K562 (cell line): ENCODE data around the gene ARMH3. TPM values are rescaled to one million over a fixed set of nuclear protein-coding genes. Genes with fewer than 3 reads are reported as not detected.

Experiments used
- ATAC-seq: fragments of 200-7000 bp; cut with Tn5 transposase; 3 replicates; pipeline ENCODE4 v1.9.1; 2020; ENCODE audit warnings: moderate library complexity
- BruUV-seq: library from RNA; stranded (reverse); fragments of 400-500 nt; replicated peaks from 2 replicates; lab custom pipeline; 2021; lab: Mats Ljungman, UMichigan
- CTCF ChIA-PET: fragments of 300-600 bp; formaldehyde crosslinking; extraction: SDS; loops from one replicate; lab custom pipeline; 2021; ENCODE audit warnings: low intra/inter-chr PET ratio; lab: Yijun Ruan, JAX
- POLR2A ChIA-PET: fragments of 300-600, 350-650 bp; sonication (Branson Sonifier 250); formaldehyde crosslinking; extraction: SDS; loops from one replicate; lab custom pipeline; 2021; ENCODE audit warnings: antibody characterized with exemption, inconsistent platforms; lab: Yijun Ruan, JAX
- DNase-seq, 4 experiments: peaks; one replicate each; pipeline versions ENCODE4 v3.0.0 to v3.0.0-alpha.2; 2011 to 2018; ENCODE audit warnings: low spot score in 3 of 4, mixed read lengths in 3 of 4; ENCODE audit errors: extremely low read depth in 1 of 4
- FAIRE-seq: peaks from 2 replicates; lab custom pipeline; 2011; peaks lifted over from hg19 to GRCh38; lab: Jason Lieb, UNC
- H2AFZ ChIP-seq: 2 replicates; pipeline ENCODE4 v1.6.0; 2011; ENCODE audit warnings: low read depth, low read length, control low read depth, inconsistent platforms
- H3K27ac ChIP-seq: fragments of 200-600 bp; 3 replicates; pipeline ENCODE4 v1.8.0; 2011; ENCODE audit warnings: low read depth, mild to moderate bottlenecking, control low read depth, inconsistent platforms, low read length, moderate library complexity, mixed read lengths; ENCODE audit errors: extremely low read depth
- H3K27me3 ChIP-seq, 2 experiments: fragments of 300-600 bp in 1 of 2; 2 replicates in 1 of 2; 3 replicates in 1 of 2; pipeline versions ENCODE4 v1.6.0 to v1.8.0; 2011; ENCODE audit warnings: inconsistent platforms in 2 of 2, low read length in 2 of 2, mild to moderate bottlenecking in 1 of 2, mixed read lengths in 1 of 2, moderate library complexity in 1 of 2; ENCODE audit not compliant: control insufficient read depth in 2 of 2, insufficient read depth in 2 of 2
- H3K36me3 ChIP-seq: fragments of 300-600 bp; 3 replicates; pipeline ENCODE4 v1.8.0; 2011; ENCODE audit warnings: mild to moderate bottlenecking, low read length, inconsistent platforms; ENCODE audit not compliant: control insufficient read depth, insufficient read depth
- H3K4me1 ChIP-seq, 2 experiments: fragments of 200-600 bp in 1 of 2; replicated peaks in 1 of 2; 2 replicates in 1 of 2; 3 replicates in 1 of 2; pipeline versions ENCODE4 v1.5.1 to v1.8.0; 2011; ENCODE audit warnings: inconsistent platforms in 2 of 2, low read length in 2 of 2, mild to moderate bottlenecking in 1 of 2, mixed read lengths in 1 of 2, moderate library complexity in 1 of 2; ENCODE audit not compliant: control insufficient read depth in 2 of 2, insufficient read depth in 2 of 2
- H3K4me2 ChIP-seq: 2 replicates; pipeline ENCODE4 v1.6.1; 2011; ENCODE audit warnings: low read length, control low read depth, inconsistent platforms, mixed read lengths; ENCODE audit not compliant: insufficient read depth
- H3K4me3 ChIP-seq: fragments of 200-600 bp; sonication (generic), shearing (Covaris generic); 2 replicates; pipeline ENCODE4 v1.5.1; 2016; ENCODE audit warnings: control low read depth, inconsistent platforms
- H3K79me2 ChIP-seq: fragments of 200-600 bp; 3 replicates; pipeline ENCODE4 v1.8.0; 2011; ENCODE audit warnings: low read length, inconsistent platforms; ENCODE audit not compliant: control insufficient read depth, insufficient read depth
- H3K9ac ChIP-seq, 2 experiments: 2 replicates each; pipeline versions ENCODE4 v1.6.0 to v1.6.1; 2011; ENCODE audit warnings: low read depth in 2 of 2, low read length in 2 of 2, control low read depth in 1 of 2, inconsistent platforms in 1 of 2, mild to moderate bottlenecking in 1 of 2, mixed read lengths in 1 of 2; ENCODE audit not compliant: insufficient read depth in 1 of 2
- H3K9me1 ChIP-seq: one replicate; pipeline ENCODE4 v1.6.0; 2011; ENCODE audit warnings: inconsistent platforms, mild to moderate bottlenecking, low read length, moderate library complexity; ENCODE audit not compliant: control insufficient read depth, insufficient read depth
- H3K9me3 ChIP-seq: replicated peaks from 2 replicates; pipeline ENCODE4 v1.5.1; 2011; ENCODE audit warnings: low read depth, low read length, inconsistent platforms; ENCODE audit not compliant: control insufficient read depth, insufficient read depth
- H4K20me1 ChIP-seq: replicated peaks from 2 replicates; pipeline ENCODE4 v1.6.1; 2011; ENCODE audit warnings: low read length, inconsistent platforms, mixed read lengths; ENCODE audit not compliant: control insufficient read depth, insufficient read depth
- CREB5 ChIP-seq: fragments of 250-450 bp; sonication (Bioruptor Pico); IDR thresholded peaks from 2 replicates; pipeline ENCODE4 v1.5.0; 2020; ENCODE audit warnings: mild to moderate bottlenecking
- FOXP4 ChIP-seq: sonication (generic); formaldehyde crosslinking; IDR thresholded peaks from 2 replicates; pipeline ENCODE4 v1.8.0; 2022; ENCODE audit warnings: mild to moderate bottlenecking, missing genetic modification reagents, borderline replicate concordance
- KLF10 ChIP-seq: fragments of 250-450 bp; sonication (Bioruptor Pico); IDR thresholded peaks from 2 replicates; pipeline ENCODE4 v1.6.1; 2021; ENCODE audit warnings: matching md5 sums
- POLR2B ChIP-seq: fragments of 450-650 bp; IDR thresholded peaks from 2 replicates; pipeline ENCODE4 v1.6.1; 2018; ENCODE audit warnings: low read depth; ENCODE audit not compliant: partially characterized antibody
- RB1 ChIP-seq: fragments of 450-650 bp; IDR thresholded peaks from 2 replicates; pipeline ENCODE4 v1.6.1; 2017; ENCODE audit warnings: low read depth, mild to moderate bottlenecking
- RFX5 ChIP-seq: IDR thresholded peaks from 2 replicates; pipeline ENCODE4 v1.6.1; 2011; ENCODE audit warnings: low read depth, mild to moderate bottlenecking, improper control_type of control experiment, low read length
- TBL1XR1 ChIP-seq, 2 experiments: IDR thresholded peaks; 2 replicates each; pipeline ENCODE4 v1.6.1; 2012; ENCODE audit warnings: improper control_type of control experiment in 2 of 2, low read length in 2 of 2, mild to moderate bottlenecking in 1 of 2
- USF1 ChIP-seq: sonication (generic); formaldehyde crosslinking; IDR thresholded peaks from 2 replicates; pipeline ENCODE4 v1.9.0; 2022; ENCODE audit warnings: mild to moderate bottlenecking, missing genetic modification reagents
- ZBTB33 ChIP-seq: sonication (generic); formaldehyde crosslinking; IDR thresholded peaks from 2 replicates; pipeline ENCODE4 v1.8.1; 2023; ENCODE audit warnings: mild to moderate bottlenecking, missing genetic modification reagents
- in situ Hi-C: fragments of 300-500 bp; cut with MboI; formaldehyde crosslinking; loops from 4 replicates; pipeline ENCODE4 v1.15.0; 2018; ENCODE audit warnings: inconsistent platforms, mixed read lengths
- intact Hi-C: fragments of 100-400 bp; cut with micrococcal nuclease; formaldehyde crosslinking; loops from 2 replicates; pipeline ENCODE4 v1.14.2; 2022
- polyA plus RNA-seq, 8 experiments: library from polyadenylated mRNA; depleted of rRNA in 4 of 8; stranded (reverse) in 5 of 8; unstranded in 3 of 8; fragments of >200 nt; fragmentation: Nextera tagmentation in 2 of 8; fragmentation: Illumina TruSeq in 1 of 8; extraction: Ambion mirVana in 2 of 8; extraction: Trizol in 1 of 8; gene quantifications; 2 replicates each; pipeline versions ENCODE4 v1.2.1 to v1.2.3, GENCODE V29; 2011 to 2014; ENCODE audit warnings: inconsistent platforms in 1 of 8, missing spikeins in 1 of 8
- total RNA-seq, 7 experiments: library from RNA; depleted of rRNA in 6 of 7; stranded (reverse); fragments of >200 nt in 6 of 7; fragmentation: Illumina TruSeq in 2 of 7; extraction: Trizol in 2 of 7; gene quantifications; 2 replicates each; pipeline versions ENCODE4 v1.2.1 to v1.2.3, GENCODE V29; 2011 to 2021; ENCODE audit warnings: low replicate concordance in 1 of 7

The ARMH3 gene
- total and polyA plus RNA-seq, 9 of the 15 experiments (the other 6 are each of a cell fraction or from before 2014, with no cell fraction given), result 0.29 to 0.73 TPM; not detected in 7

GRCh38 chr10:101923256-101923655, 132.7 kb downstream of the ARMH3 start:
- H2AFZ ChIP-seq, result no peak overlapping the region
- ATAC-seq (no peak), DNase-seq (no peak)
- intact Hi-C loops, result no loop called here
- CTCF ChIA-PET, result no interaction called here
- no peaks in the 10 kb centered on the region for H3K36me3 ChIP-seq
- H3K27ac ChIP-seq, result no peak overlapping the region
- no peak overlapping the region for H3K4me3 ChIP-seq
- H4K20me1 ChIP-seq, result no peaks in the 10 kb centered on the region
- TF ChIP-seq ZBTB33, result no peak
- no peak for TF ChIP-seq POLR2B
- no peak for TF ChIP-seq KLF10 (CRISPR knock-in tag)
- no peak for TF ChIP-seq CREB5
- TF ChIP-seq FOXP4, result no peak
- no peak for TF ChIP-seq RFX5
- TF ChIP-seq RB1, result no peak
- TF ChIP-seq USF1 (CRISPR knock-in tag), result no peak
- TF ChIP-seq TBL1XR1 (IDR thresholded peaks at IDR 0.05; ENCODE audit: low read length in 2 of 2), result no peak
- TF ChIP-seq, all 486 proteins: peak for 0
- H3K9ac ChIP-seq, result no peak overlapping the region
- H3K4me2 ChIP-seq, result no peak overlapping the region
- H3K4me1 ChIP-seq, result no peaks in the 10 kb centered on the region
- POLR2A ChIA-PET, result no interaction called here
- no peaks in the 10 kb centered on the region for H3K9me1 ChIP-seq
- no peaks in the 10 kb centered on the region for H3K79me2 ChIP-seq
- H3K27me3 ChIP-seq, result no peaks in the 10 kb centered on the region
- no TSS peak for BruUV-seq
- no peak for FAIRE-seq
- in situ Hi-C loops, result no loop called here
- no peaks in the 10 kb centered on the region for H3K9me3 ChIP-seq
